Measurements from ENCODE around the gene CCL2. TPM values are rescaled to one million over a fixed set of nuclear protein-coding genes. Genes with fewer than 3 reads are reported as not detected.

CCL2 gene
- total RNA-seq, 1 donor from 2014 or later = not detected

DNA sequence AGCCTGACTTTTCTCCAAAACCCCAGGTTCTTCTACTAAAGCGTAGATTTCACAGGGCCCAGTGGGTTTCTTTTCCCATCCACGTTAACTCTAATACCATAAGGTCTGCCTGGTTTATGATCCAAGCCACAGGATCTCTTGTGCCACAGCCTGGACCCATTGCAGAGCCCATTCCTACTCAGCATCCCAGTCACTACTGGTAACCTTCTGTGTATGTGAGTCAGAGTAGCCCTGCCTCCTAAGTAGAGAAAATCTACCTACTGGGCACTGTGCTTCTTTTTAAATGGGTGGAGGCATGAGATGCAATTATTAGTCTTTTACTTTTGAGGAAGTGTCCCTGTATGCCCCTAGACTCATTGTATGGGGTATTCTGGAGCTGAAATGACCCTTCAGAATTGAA lies 43.9 kb downstream of the CCL2 start:
- no peaks in the 10 kb centered on the region for H3K9me3 Mint-ChIP-seq (ENCODE audit: low read depth)
- TF ChIP-seq, protein P1, sequence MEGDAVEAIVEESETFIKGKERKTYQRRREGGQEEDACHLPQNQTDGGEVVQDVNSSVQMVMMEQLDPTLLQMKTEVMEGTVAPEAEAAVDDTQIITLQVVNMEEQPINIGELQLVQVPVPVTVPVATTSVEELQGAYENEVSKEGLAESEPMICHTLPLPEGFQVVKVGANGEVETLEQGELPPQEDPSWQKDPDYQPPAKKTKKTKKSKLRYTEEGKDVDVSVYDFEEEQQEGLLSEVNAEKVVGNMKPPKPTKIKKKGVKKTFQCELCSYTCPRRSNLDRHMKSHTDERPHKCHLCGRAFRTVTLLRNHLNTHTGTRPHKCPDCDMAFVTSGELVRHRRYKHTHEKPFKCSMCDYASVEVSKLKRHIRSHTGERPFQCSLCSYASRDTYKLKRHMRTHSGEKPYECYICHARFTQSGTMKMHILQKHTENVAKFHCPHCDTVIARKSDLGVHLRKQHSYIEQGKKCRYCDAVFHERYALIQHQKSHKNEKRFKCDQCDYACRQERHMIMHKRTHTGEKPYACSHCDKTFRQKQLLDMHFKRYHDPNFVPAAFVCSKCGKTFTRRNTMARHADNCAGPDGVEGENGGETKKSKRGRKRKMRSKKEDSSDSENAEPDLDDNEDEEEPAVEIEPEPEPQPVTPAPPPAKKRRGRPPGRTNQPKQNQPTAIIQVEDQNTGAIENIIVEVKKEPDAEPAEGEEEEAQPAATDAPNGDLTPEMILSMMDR (IDR thresholded peaks at IDR 0.05; ENCODE audit: unreplicated experiment) = no peak
- peak overlapping the region; percentile 33 for H3K4me3 Mint-ChIP-seq (ENCODE audit: low read depth)
- H3K27me3 Mint-ChIP-seq = no peaks in the 10 kb centered on the region
- no peak overlapping the region for H3K27ac Mint-ChIP-seq
- H3K4me1 Mint-ChIP-seq (ENCODE audit: low read depth) = peaks cover 2% of the 10 kb centered on the region
- H3K36me3 Mint-ChIP-seq (ENCODE audit: insufficient read depth) = no peaks in the 10 kb centered on the region
- no peak for DNase-seq (ENCODE audit: low spot score, unreplicated experiment)

DNA sequence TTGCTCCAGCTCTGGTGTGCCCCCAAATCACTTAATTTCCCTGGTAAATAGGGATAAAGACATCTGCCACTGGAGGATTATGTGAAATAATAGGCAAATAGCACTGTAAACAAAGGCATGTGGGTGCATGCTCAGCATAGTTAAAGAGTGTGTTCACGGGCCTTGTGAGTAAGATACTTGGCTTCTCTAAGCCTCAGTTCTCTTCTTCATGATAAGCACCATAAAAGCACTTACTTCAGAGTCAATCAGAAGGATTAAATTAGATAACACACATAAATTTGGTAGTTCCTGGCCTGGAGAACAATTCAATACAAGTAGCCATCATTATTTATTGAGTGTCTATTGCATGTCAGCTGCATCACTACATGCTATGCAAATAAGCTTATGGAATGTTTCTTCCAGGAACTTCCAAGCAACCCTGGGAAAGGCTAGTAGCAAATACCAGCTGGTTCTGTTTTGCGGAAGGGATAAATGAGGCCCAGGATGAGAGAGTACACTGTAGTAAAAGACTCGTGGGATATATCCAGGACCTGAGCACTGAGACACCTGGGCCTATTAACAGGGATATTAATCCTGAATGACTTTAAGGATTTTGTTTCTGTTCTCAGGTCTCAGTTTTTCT lies 45.0 kb downstream of the CCL2 start:
- H3K4me1 Mint-ChIP-seq (ENCODE audit: low read depth) = peaks cover 2% of the 10 kb centered on the region
- no peaks in the 10 kb centered on the region for H3K36me3 Mint-ChIP-seq (ENCODE audit: insufficient read depth)
- TF ChIP-seq, protein P1 (IDR thresholded peaks at IDR 0.05; ENCODE audit: unreplicated experiment) = no peak
- no peak for DNase-seq (ENCODE audit: low spot score, unreplicated experiment)
- H3K4me3 Mint-ChIP-seq (ENCODE audit: low read depth) = no peak overlapping the region
- H3K27me3 Mint-ChIP-seq = no peaks in the 10 kb centered on the region
- H3K9me3 Mint-ChIP-seq (ENCODE audit: low read depth) = no peaks in the 10 kb centered on the region
- no peak overlapping the region for H3K27ac Mint-ChIP-seq

DNA sequence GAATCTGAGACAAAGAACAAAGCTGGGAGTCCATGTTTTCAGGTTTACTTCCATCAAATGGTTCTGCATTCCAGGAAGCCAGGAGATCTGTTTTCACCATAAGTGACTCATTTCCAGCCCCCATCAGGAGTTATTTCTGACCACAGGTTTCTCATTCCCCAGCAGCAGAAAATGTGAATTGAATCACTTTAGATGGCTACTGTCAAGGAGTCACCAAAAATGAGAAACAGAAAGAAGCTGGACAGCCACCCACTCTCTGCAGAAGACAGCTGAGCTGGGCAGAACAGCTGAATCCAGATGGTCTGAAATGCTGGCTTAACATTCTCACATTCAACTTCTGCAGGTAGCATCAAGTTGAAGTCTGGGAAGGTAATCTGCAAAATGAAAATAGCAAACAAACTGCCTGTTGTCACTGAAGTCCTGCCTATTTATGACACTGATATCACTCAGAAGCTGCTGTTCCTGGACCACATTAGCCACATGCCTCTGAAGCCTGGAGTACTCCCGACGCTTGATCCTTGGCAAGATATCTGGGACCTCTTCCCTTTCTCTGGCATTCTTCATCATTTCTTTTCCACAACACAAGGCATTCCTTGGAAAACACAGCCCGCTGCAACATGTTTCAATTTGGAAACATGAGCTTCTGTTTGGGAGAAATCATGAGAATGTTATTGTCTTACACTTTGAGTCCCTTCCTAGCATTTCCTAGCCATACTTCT lies 45.7 kb downstream of the CCL2 start:
- no peak for DNase-seq (ENCODE audit: low spot score, unreplicated experiment)
- H3K36me3 Mint-ChIP-seq (ENCODE audit: insufficient read depth) = no peaks in the 10 kb centered on the region
- H3K27me3 Mint-ChIP-seq = no peaks in the 10 kb centered on the region
- TF ChIP-seq, protein P1 (IDR thresholded peaks at IDR 0.05; ENCODE audit: unreplicated experiment) = no peak
- peaks cover 2% of the 10 kb centered on the region for H3K4me1 Mint-ChIP-seq (ENCODE audit: low read depth)
- H3K4me3 Mint-ChIP-seq (ENCODE audit: low read depth) = no peak overlapping the region
- no peaks in the 10 kb centered on the region for H3K9me3 Mint-ChIP-seq (ENCODE audit: low read depth)
- H3K27ac Mint-ChIP-seq = no peak overlapping the region

DNA sequence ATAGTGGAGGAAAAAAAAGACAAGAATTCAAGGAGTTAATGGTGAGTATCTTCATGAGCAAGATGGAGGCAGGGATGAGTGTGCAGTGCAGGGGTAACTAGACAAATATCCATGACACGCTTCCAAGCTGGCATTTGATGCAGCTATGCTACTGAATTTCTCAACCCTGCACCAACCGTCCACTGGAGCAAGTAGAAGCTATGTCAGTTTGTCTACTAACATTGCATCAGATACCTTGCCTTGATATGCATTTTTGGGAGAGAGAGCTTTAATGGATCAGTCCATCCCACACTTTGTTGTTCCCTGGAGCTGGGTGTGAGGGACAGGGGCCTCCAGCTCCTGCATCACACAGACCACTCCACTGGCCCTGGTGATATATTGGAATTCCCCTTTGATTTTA lies 46.9 kb downstream of the CCL2 start:
- no peaks in the 10 kb centered on the region for H3K9me3 Mint-ChIP-seq (ENCODE audit: low read depth)
- H3K36me3 Mint-ChIP-seq (ENCODE audit: insufficient read depth) = no peaks in the 10 kb centered on the region
- H3K27ac Mint-ChIP-seq = no peak overlapping the region
- DNase-seq (ENCODE audit: low spot score, unreplicated experiment) = no peak
- peaks cover 4% of the 10 kb centered on the region for H3K27me3 Mint-ChIP-seq
- TF ChIP-seq, protein P1 (IDR thresholded peaks at IDR 0.05; ENCODE audit: unreplicated experiment) = no peak
- H3K4me3 Mint-ChIP-seq (ENCODE audit: low read depth) = no peak overlapping the region
- H3K4me1 Mint-ChIP-seq (ENCODE audit: low read depth) = peaks cover 2% of the 10 kb centered on the region

DNA sequence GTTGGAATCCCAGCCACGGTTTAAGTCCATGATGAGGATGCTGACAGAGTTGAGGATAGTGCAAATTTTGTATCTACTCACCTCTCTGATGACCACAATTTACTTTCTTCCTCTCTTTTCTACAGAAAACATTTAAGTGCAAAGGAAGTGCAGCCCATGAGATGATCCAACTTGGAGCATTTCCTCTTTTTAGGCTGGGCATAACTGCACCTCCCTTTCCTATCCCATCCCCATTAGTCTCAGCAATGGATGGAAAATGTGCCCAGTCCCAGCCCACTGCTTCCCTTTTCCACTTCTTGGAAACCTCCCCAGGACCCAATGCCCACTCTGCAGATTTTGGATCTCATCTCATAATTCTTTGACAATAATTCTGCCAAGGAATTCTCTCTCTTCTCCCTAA lies 47.6 kb downstream of the CCL2 start:
- Mint-ChIP-seq H3K4me1 (ENCODE audit: low read depth) (peaks cover 2% of the 10 kb centered on the region), H3K9me3 (ENCODE audit: low read depth) (no peaks in the 10 kb centered on the region), H3K4me3 (ENCODE audit: low read depth) (no peak overlapping the region), H3K27me3 (peaks cover 4% of the 10 kb centered on the region), H3K27ac (no peak overlapping the region), H3K36me3 (ENCODE audit: insufficient read depth) (no peaks in the 10 kb centered on the region)
- TF ChIP-seq, protein P1 (IDR thresholded peaks at IDR 0.05; ENCODE audit: unreplicated experiment) = no peak
- DNase-seq (ENCODE audit: low spot score, unreplicated experiment) = no peak

Measured in progenitor cell of endocrine pancreas (in vitro differentiated cells).